Upper lobe of right lung (tissue), 1 donor: ENCODE measurements around the gene SLIT2. TPM values are rescaled to one million over a fixed set of nuclear protein-coding genes. Genes with fewer than 3 reads are reported as not detected.

ENCODE experiments used
- ATAC-seq: fragments of 200-7000 bp; cut with Tn5 transposase; one replicate; pipeline ENCODE4 v1.9.1; 2020; ENCODE audit warnings: mild to moderate bottlenecking, moderate library complexity
- DNase-seq: peaks from one replicate; pipeline ENCODE4 v3.0.0-alpha.2; 2020
- H3K27ac ChIP-seq: fragments of 200-600 bp; one replicate; pipeline ENCODE4 v1.8.0; 2022
- H3K27me3 ChIP-seq: fragments of 200-600 bp; one replicate; pipeline ENCODE4 v1.8.0; 2022; ENCODE audit warnings: mild to moderate bottlenecking
- H3K36me3 ChIP-seq: fragments of 200-600 bp; one replicate; pipeline ENCODE4 v1.8.0; 2022
- H3K4me1 ChIP-seq: fragments of 200-600 bp; one replicate; pipeline ENCODE4 v1.8.0; 2022
- H3K4me3 ChIP-seq: fragments of 200-600 bp; one replicate; pipeline ENCODE4 v1.8.0; 2022; ENCODE audit warnings: mild to moderate bottlenecking
- H3K9me3 ChIP-seq: fragments of 200-600 bp; one replicate; pipeline ENCODE4 v1.8.0; 2022
- CTCF ChIP-seq: fragments of 200-600 bp; IDR thresholded peaks from one replicate; pipeline ENCODE4 v1.8.0; 2022; ENCODE audit warnings: antibody characterized with exemption
- intact Hi-C: fragments of 100-400 bp; cut with DNase I; formaldehyde crosslinking; loops from one replicate; pipeline ENCODE4 v1.11.0; 2022
- total RNA-seq: library from RNA; stranded (reverse); fragmentation: NEBNext Ultra II Directional; extraction: Animal tissue kit (Norgen Biotek cat#: 25700); gene quantifications from one replicate; pipeline ENCODE4 v1.2.1, GENCODE V29; 2021
- donor health status: DM: no; HTN: yes; CAD: no; lungs with severe emphysema.

The SLIT2 gene
- total RNA-seq, 1 donor from 2014 or later: 181 TPM

- intact Hi-C loops: no loop called here
- Histone ChIP-seq H3K27ac (no peak overlapping the region), H3K4me1 (peaks cover 10% of the 10 kb centered on the region), H3K36me3 (no peaks in the 10 kb centered on the region), H3K27me3 (peaks cover 39% of the 10 kb centered on the region), H3K4me3 (peak overlapping the region; percentile 58), H3K9me3 (no peaks in the 10 kb centered on the region)
- TF ChIP-seq CTCF: no peak
- no peak for ATAC-seq
- DNase-seq: no peak
Observed at GRCh38 chr4:20256381-20256881, 4.7 kb downstream of the SLIT2 start.

- DNase-seq (no peak), ATAC-seq (no peak)
- no peak overlapping the region for H3K27ac ChIP-seq
- H3K4me3 ChIP-seq: peak overlapping the region; percentile 58
- TF ChIP-seq CTCF: no peak
- no peaks in the 10 kb centered on the region for H3K9me3 ChIP-seq
- intact Hi-C loops: no loop called here
- H3K27me3 ChIP-seq: peaks cover 17% of the 10 kb centered on the region
- H3K36me3 ChIP-seq: no peaks in the 10 kb centered on the region
- peaks cover 10% of the 10 kb centered on the region for H3K4me1 ChIP-seq
Observed at GRCh38 chr4:20259707-20260106, 8.0 kb downstream of the SLIT2 start.

GRCh38 chr4:20260821-20261220, 9.1 kb downstream of the SLIT2 start:
- H3K36me3 ChIP-seq: no peaks in the 10 kb centered on the region
- no peaks in the 10 kb centered on the region for H3K9me3 ChIP-seq
- H3K27ac ChIP-seq: no peak overlapping the region
- no peak for TF ChIP-seq CTCF
- peaks cover 5% of the 10 kb centered on the region for H3K4me1 ChIP-seq
- ATAC-seq (no peak), DNase-seq (no peak)
- intact Hi-C loops: no loop called here
- no peak overlapping the region for H3K4me3 ChIP-seq
- H3K27me3 ChIP-seq: peaks cover 7% of the 10 kb centered on the region

GRCh38 chr4:20262221-20262620, 10.5 kb downstream of the SLIT2 start:
- Histone ChIP-seq H3K9me3 (no peaks in the 10 kb centered on the region), H3K36me3 (no peaks in the 10 kb centered on the region), H3K4me1 (peaks cover 5% of the 10 kb centered on the region), H3K27ac (no peak overlapping the region), H3K27me3 (peaks cover 6% of the 10 kb centered on the region), H3K4me3 (no peak overlapping the region)
- ATAC-seq (no peak), DNase-seq (no peak)
- TF ChIP-seq CTCF: no peak
- intact Hi-C loops: no loop called here

GRCh38 chr4:20264688-20265087, 13.0 kb downstream of the SLIT2 start:
- TF ChIP-seq CTCF: no peak
- Histone ChIP-seq H3K27ac (no peak overlapping the region), H3K27me3 (no peaks in the 10 kb centered on the region), H3K4me1 (peaks cover 5% of the 10 kb centered on the region), H3K9me3 (no peaks in the 10 kb centered on the region), H3K36me3 (no peaks in the 10 kb centered on the region), H3K4me3 (no peak overlapping the region)
- intact Hi-C loops: no loop called here
- ATAC-seq (no peak), DNase-seq (no peak)

GRCh38 chr4:20265726-20266125, 14.0 kb downstream of the SLIT2 start:
- DNase-seq (no peak), ATAC-seq (no peak)
- no peak for TF ChIP-seq CTCF
- Histone ChIP-seq H3K36me3 (no peaks in the 10 kb centered on the region), H3K4me3 (no peak overlapping the region), H3K4me1 (peaks cover 5% of the 10 kb centered on the region), H3K9me3 (no peaks in the 10 kb centered on the region), H3K27me3 (no peaks in the 10 kb centered on the region), H3K27ac (no peak overlapping the region)
- intact Hi-C loops: no loop called here
